ENCODE results near the gene NDUFS7. TPM values are rescaled to one million over a fixed set of nuclear protein-coding genes. Genes with fewer than 3 reads are reported as not detected.
A peak's percentile ranks its signal among the peaks of the same experiment; 100 is the strongest.
"Not testable (repeated sequence)": the region's sequence is repeated elsewhere in the genome, so short reads cannot be mapped to it uniquely, and the experiment has no call there.

Gene NDUFS7
- polyA plus RNA-seq, 4 donors = 82.0 to 350 (median 248) TPM

- WGBS, 3 donors = 0 to 1% (median 1%) methylated on average over 85 to 100 of the region's 100 CpGs
- no peaks in the 10 kb centered on the region for H3K9me3 ChIP-seq (ENCODE audit: control insufficient read depth in 2 of 2, insufficient read depth in 1 of 2, low read depth in 1 of 2, low read length in 1 of 2)
- DNase-seq (peak; percentile 96 to 100), FAIRE-seq (no peak)
- peaks cover 3 to 72% (median 29%) of the 10 kb centered on the region in 3 donors for H3K36me3 ChIP-seq (ENCODE audit: control insufficient read depth in 3 of 3, insufficient read depth in 2 of 3, low read depth in 1 of 3, low read length in 3 of 3)
- peaks cover 0 to 12% (median 2%) of the 10 kb centered on the region in 3 donors for H3K4me1 ChIP-seq (ENCODE audit: control insufficient read depth in 3 of 3, insufficient read depth in 2 of 3, low read depth in 1 of 3, low read length in 2 of 3)
- H3K27ac ChIP-seq (ENCODE audit: low read depth in 1 of 3, low read length in 2 of 3) = peak within 1 kb of the TSS; percentile 66 to 96 (median 92)
- H3K27me3 ChIP-seq (ENCODE audit: control insufficient read depth in 3 of 3, insufficient read depth in 3 of 3, low read length in 3 of 3) = no peaks in the 10 kb centered on the region
- peak within 1 kb of the TSS; percentile 74 to 100 (median 99) for H3K4me3 ChIP-seq (ENCODE audit: low read depth in 1 of 3, low read length in 3 of 3)
Measured at GRCh38 chr19:1438035-1438932, 54.6 kb downstream of the NDUFS7 start, which contains the start of gene RPS15. RPS15 (plus strand) TSS chr19:1438396; CDS start chr19:1438426, 30 bp downstream.

- no peaks in the 10 kb centered on the region for H3K9me3 ChIP-seq (ENCODE audit: control insufficient read depth in 2 of 2, insufficient read depth in 1 of 2, low read depth in 1 of 2, low read length in 1 of 2)
- no peaks in the 10 kb centered on the region for H3K27me3 ChIP-seq (ENCODE audit: control insufficient read depth in 3 of 3, insufficient read depth in 3 of 3, low read length in 3 of 3)
- peaks cover 3 to 67% (median 24%) of the 10 kb centered on the region in 3 donors for H3K36me3 ChIP-seq (ENCODE audit: control insufficient read depth in 3 of 3, insufficient read depth in 2 of 3, low read depth in 1 of 3, low read length in 3 of 3)
- H3K27ac ChIP-seq (ENCODE audit: low read depth in 1 of 3, low read length in 2 of 3) = peak overlapping the region in 2 of 3 donors; percentile 92 to 96
- H3K4me3 ChIP-seq (ENCODE audit: low read depth in 1 of 3, low read length in 3 of 3) = peak overlapping the region; percentile 74 to 100 (median 99)
- peaks cover 0 to 14% (median 2%) of the 10 kb centered on the region in 3 donors for H3K4me1 ChIP-seq (ENCODE audit: control insufficient read depth in 3 of 3, insufficient read depth in 2 of 3, low read depth in 1 of 3, low read length in 2 of 3)
- FAIRE-seq = no peak
- 0 to 1% (median 0%) methylated on average over 21 to 26 of the region's 26 CpGs for WGBS, 3 donors
- DNase-seq = no peak
Measured at GRCh38 chr19:1438933-1439354, 55.2 kb downstream of the NDUFS7 start.

- not testable (repeated sequence) for DNase-seq, FAIRE-seq
- 70 to 77% (median 75%) methylated on average over 57 of the region's 57 CpGs for WGBS, 3 donors
Measured at GRCh38 chr19:1439525-1440417, 56.1 kb downstream of the NDUFS7 start.

GRCh38 chr19:1440418-1440801 is 56.7 kb downstream of the NDUFS7 start:
- Histone ChIP-seq H3K27ac (ENCODE audit: low read depth in 1 of 3, low read length in 2 of 3) (no peak overlapping the region), H3K4me1 (ENCODE audit: control insufficient read depth in 3 of 3, insufficient read depth in 2 of 3, low read depth in 1 of 3, low read length in 2 of 3) (peaks cover 0 to 26% (median 2%) of the 10 kb centered on the region in 3 donors), H3K36me3 (ENCODE audit: control insufficient read depth in 3 of 3, insufficient read depth in 2 of 3, low read depth in 1 of 3, low read length in 3 of 3) (peaks cover 3 to 55% (median 17%) of the 10 kb centered on the region in 3 donors), H3K4me3 (ENCODE audit: low read depth in 1 of 3, low read length in 3 of 3) (no peak overlapping the region), H3K9me3 (ENCODE audit: control insufficient read depth in 2 of 2, insufficient read depth in 1 of 2, low read depth in 1 of 2, low read length in 1 of 2) (no peaks in the 10 kb centered on the region), H3K27me3 (ENCODE audit: control insufficient read depth in 3 of 3, insufficient read depth in 3 of 3, low read length in 3 of 3) (peaks cover 0 to 4% (median 0%) of the 10 kb centered on the region in 3 donors)
- DNase-seq (no peak), FAIRE-seq (no peak)
- WGBS, 3 donors = 83 to 89% (median 84%) methylated on average over 13 to 15 of the region's 15 CpGs

More at GRCh38 chr19:1439525-1440417, 56.1 kb downstream of the NDUFS7 start:
- Histone ChIP-seq H3K4me1 (ENCODE audit: control insufficient read depth in 3 of 3, insufficient read depth in 2 of 3, low read depth in 1 of 3, low read length in 2 of 3) (peaks cover 0 to 21% (median 2%) of the 10 kb centered on the region in 3 donors), H3K36me3 (ENCODE audit: control insufficient read depth in 3 of 3, insufficient read depth in 2 of 3, low read depth in 1 of 3, low read length in 3 of 3) (peaks cover 3 to 60% (median 17%) of the 10 kb centered on the region in 3 donors), H3K4me3 (ENCODE audit: low read depth in 1 of 3, low read length in 3 of 3) (peak overlapping the region in 2 of 3 donors; percentile 74 to 100)
- not testable (repeated sequence) for H3K27ac ChIP-seq (ENCODE audit: low read depth in 1 of 3, low read length in 2 of 3); H3K27me3 ChIP-seq (ENCODE audit: control insufficient read depth in 3 of 3, insufficient read depth in 3 of 3, low read length in 3 of 3); H3K9me3 ChIP-seq (ENCODE audit: control insufficient read depth in 2 of 2, insufficient read depth in 1 of 2, low read depth in 1 of 2, low read length in 1 of 2)

- no peaks in the 10 kb centered on the region for H3K9me3 ChIP-seq (ENCODE audit: control insufficient read depth in 2 of 2, insufficient read depth in 1 of 2, low read depth in 1 of 2, low read length in 1 of 2)
- no peak overlapping the region for H3K27ac ChIP-seq (ENCODE audit: low read depth in 1 of 3, low read length in 2 of 3)
- H3K36me3 ChIP-seq (ENCODE audit: control insufficient read depth in 3 of 3, insufficient read depth in 2 of 3, low read depth in 1 of 3, low read length in 3 of 3) = peaks cover 3 to 51% (median 17%) of the 10 kb centered on the region in 3 donors
- 85 to 91% (median 90%) methylated on average over 9 of the region's 9 CpGs for WGBS, 3 donors
- H3K4me1 ChIP-seq (ENCODE audit: control insufficient read depth in 3 of 3, insufficient read depth in 2 of 3, low read depth in 1 of 3, low read length in 2 of 3) = peaks cover 0 to 28% (median 4%) of the 10 kb centered on the region in 3 donors
- no peak overlapping the region for H3K4me3 ChIP-seq (ENCODE audit: low read depth in 1 of 3, low read length in 3 of 3)
- DNase-seq (no peak), FAIRE-seq (no peak)
- H3K27me3 ChIP-seq (ENCODE audit: control insufficient read depth in 3 of 3, insufficient read depth in 3 of 3, low read length in 3 of 3) = peaks cover 0 to 9% (median 0%) of the 10 kb centered on the region in 3 donors
Measured at GRCh38 chr19:1441022-1441426, 57.3 kb downstream of the NDUFS7 start.

GRCh38 chr19:1441677-1442438 is 58.2 kb downstream of the NDUFS7 start:
- H3K9me3 ChIP-seq (ENCODE audit: control insufficient read depth in 2 of 2, insufficient read depth in 1 of 2, low read depth in 1 of 2, low read length in 1 of 2) = no peaks in the 10 kb centered on the region
- FAIRE-seq (no peak), DNase-seq (no peak)
- peaks cover 3 to 44% (median 17%) of the 10 kb centered on the region in 3 donors for H3K36me3 ChIP-seq (ENCODE audit: control insufficient read depth in 3 of 3, insufficient read depth in 2 of 3, low read depth in 1 of 3, low read length in 3 of 3)
- WGBS, 3 donors = 85 to 89% (median 86%) methylated on average over 25 of the region's 25 CpGs
- H3K4me3 ChIP-seq (ENCODE audit: low read depth in 1 of 3, low read length in 3 of 3) = no peak overlapping the region
- H3K27me3 ChIP-seq (ENCODE audit: control insufficient read depth in 3 of 3, insufficient read depth in 3 of 3, low read length in 3 of 3) = peaks cover 0 to 17% (median 4%) of the 10 kb centered on the region in 3 donors
- H3K4me1 ChIP-seq (ENCODE audit: control insufficient read depth in 3 of 3, insufficient read depth in 2 of 3, low read depth in 1 of 3, low read length in 2 of 3) = peaks cover 0 to 32% (median 4%) of the 10 kb centered on the region in 3 donors
- no peak overlapping the region for H3K27ac ChIP-seq (ENCODE audit: low read depth in 1 of 3, low read length in 2 of 3)

Measured in small intestine (tissue), 7 donors.